ENCODE measurements around the gene CEP350.

- TF ChIP-seq CTCF (IDR thresholded peaks at IDR 0.05) (no peak), POLR2AphosphoS5 (IDR thresholded peaks at IDR 0.05) (no peak), POLR2A (IDR thresholded peaks at IDR 0.05) (no peak)
Measured at GRCh38 chr1:180071759-180072158, 117.1 kb downstream of the CEP350 start.

All from transverse colon (tissue), 4 donors.